HUDEP-2 (cell line): ENCODE data around the gene OR10C1.
"Not testable (repeated sequence)": the region's sequence is repeated elsewhere in the genome, so short reads cannot be mapped to it uniquely, and the experiment has no call there.

Source experiments
- DNase-seq, 76 experiments: peaks; one replicate each; lab custom pipeline; 2025; ENCODE audit not compliant: unreplicated experiment in 76 of 76; lab: John Stamatoyannopoulos, UW

Gene OR10C1

GRCh38 chr6:29439006-29439405 is at the start of gene OR10C1:
Gene OR10C1 (plus strand): TSS chr6:29439306. CDS start chr6:29440016, 710 bp downstream.
- DNase-seq = no peak

- no peak for DNase-seq
These were observed 43.8 kb upstream of the OR10C1 start, which contains the start of gene OR12D2 for GRCh38 chr6:29395331-29395730. Gene OR12D2 (plus strand): TSS chr6:29395631. CDS start chr6:29396700, 1,069 bp downstream.

- peak in 1 of 76 experiments; percentile 3 for DNase-seq
These were observed 39.6 kb upstream of the OR10C1 start for GRCh38 chr6:29399525-29399924.

GRCh38 chr6:29403801-29404200 is 35.3 kb upstream of the OR10C1 start:
- DNase-seq = no peak

- DNase-seq = no peak
These were observed 24.5 kb upstream of the OR10C1 start, which contains the start of gene OR12D1 for GRCh38 chr6:29414588-29414987. Gene OR12D1 (plus strand): TSS chr6:29414928.

GRCh38 chr6:29419516-29419915 is 19.6 kb upstream of the OR10C1 start:
- no peak for DNase-seq

- no peak for DNase-seq
These were observed 14.9 kb upstream of the OR10C1 start for GRCh38 chr6:29424168-29424567.

- DNase-seq = no peak
These were observed 14.5 kb upstream of the OR10C1 start for GRCh38 chr6:29424575-29424974.

GRCh38 chr6:29425075-29425474 is 14.0 kb upstream of the OR10C1 start:
- no peak for DNase-seq

GRCh38 chr6:29426654-29427053 is 12.5 kb upstream of the OR10C1 start:
- DNase-seq = no peak

GRCh38 chr6:29436730-29437129 is 2.4 kb upstream of the OR10C1 start:
- not testable (repeated sequence) for DNase-seq

- peak in 2 of 76 experiments; percentile 3 to 6 for DNase-seq
These were observed 3.6 kb downstream of the OR10C1 start for GRCh38 chr6:29442719-29443118.

- not testable (repeated sequence) for DNase-seq
These were observed 4.9 kb downstream of the OR10C1 start for GRCh38 chr6:29444031-29444430.

- no peak for DNase-seq
These were observed 8.6 kb downstream of the OR10C1 start for GRCh38 chr6:29447670-29448069.

GRCh38 chr6:29451471-29452193 is 12.5 kb downstream of the OR10C1 start:
- peak in 1 of 76 experiments; percentile 9 for DNase-seq

GRCh38 chr6:29456971-29457370 is 17.9 kb downstream of the OR10C1 start, which contains the start of the genes OR11A1 and OR2H1:
Gene OR11A1 (minus strand): TSS chr6:29457071. CDS start chr6:29427641, 29,430 bp downstream.
Gene OR2H1 (plus strand): TSS chr6:29457155. CDS start chr6:29461770, 4,615 bp downstream.
- DNase-seq = no peak

- DNase-seq = no peak
These were observed 22.1 kb downstream of the OR10C1 start for GRCh38 chr6:29461021-29461814.

GRCh38 chr6:29462022-29462421 is 22.9 kb downstream of the OR10C1 start:
- DNase-seq = no peak

GRCh38 chr6:29465279-29465678 is 26.2 kb downstream of the OR10C1 start:
- DNase-seq = no peak

GRCh38 chr6:29465801-29466200 is 26.7 kb downstream of the OR10C1 start:
- DNase-seq = no peak

- DNase-seq = no peak
These were observed 27.1 kb downstream of the OR10C1 start for GRCh38 chr6:29466241-29466640.
